Renal cortical epithelial cell (primary cell): ENCODE data around the gene FARP1. TPM values are rescaled to one million over a fixed set of nuclear protein-coding genes. Genes with fewer than 3 reads are reported as not detected.

Experiments used
- DNase-seq: peaks from one replicate; pipeline ENCODE4 v3.0.0-alpha.2; 2011; ENCODE audit warnings: low read depth
- total RNA-seq: library from RNA; depleted of rRNA; stranded (reverse); fragments of >200 nt; gene quantifications from 2 replicates; pipeline ENCODE4 v1.2.3, GENCODE V29; 2014

Gene FARP1
- total RNA-seq, 1 donor from 2014 or later, result 261 TPM

GRCh38 chr13:98175043-98175442, 32.1 kb downstream of the FARP1 start:
- DNase-seq, result peak; percentile 72

- peak; percentile 92 for DNase-seq
Measured at GRCh38 chr13:98175823-98176222, 32.9 kb downstream of the FARP1 start.

GRCh38 chr13:98176777-98177608, 34.1 kb downstream of the FARP1 start, which contains the start of gene RNF113B:
RNF113B (minus strand) TSS chr13:98177269; CDS start chr13:98177236, 33 bp downstream.
- DNase-seq, result no peak

- DNase-seq, result peak; percentile 70
Measured at GRCh38 chr13:98180092-98180491, 37.2 kb downstream of the FARP1 start.

- DNase-seq, result no peak
Measured at GRCh38 chr13:98181111-98181815, 38.4 kb downstream of the FARP1 start.

GRCh38 chr13:98182153-98182552, 39.3 kb downstream of the FARP1 start:
- DNase-seq, result no peak

DNA sequence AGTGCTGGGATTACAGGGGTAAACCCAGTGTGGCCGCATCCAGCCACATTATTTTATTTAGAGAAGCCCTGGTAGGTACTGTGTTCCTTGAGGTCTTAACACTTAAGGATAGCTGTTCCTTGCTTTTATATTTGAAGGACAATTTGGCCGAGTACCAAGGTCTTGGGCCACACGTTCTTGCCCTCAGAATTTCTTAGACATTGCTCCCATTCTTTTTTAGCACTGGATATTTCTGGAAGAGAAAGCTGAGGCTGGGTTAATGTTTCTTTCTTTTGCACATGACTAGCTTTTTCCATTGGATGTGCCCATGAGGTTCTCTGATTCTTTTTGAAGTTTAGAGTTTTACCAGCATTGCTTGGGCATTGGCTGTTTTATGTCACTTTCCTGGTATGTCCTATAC, 39.7 kb downstream of the FARP1 start:
- DNase-seq, result peak; percentile 94

DNA sequence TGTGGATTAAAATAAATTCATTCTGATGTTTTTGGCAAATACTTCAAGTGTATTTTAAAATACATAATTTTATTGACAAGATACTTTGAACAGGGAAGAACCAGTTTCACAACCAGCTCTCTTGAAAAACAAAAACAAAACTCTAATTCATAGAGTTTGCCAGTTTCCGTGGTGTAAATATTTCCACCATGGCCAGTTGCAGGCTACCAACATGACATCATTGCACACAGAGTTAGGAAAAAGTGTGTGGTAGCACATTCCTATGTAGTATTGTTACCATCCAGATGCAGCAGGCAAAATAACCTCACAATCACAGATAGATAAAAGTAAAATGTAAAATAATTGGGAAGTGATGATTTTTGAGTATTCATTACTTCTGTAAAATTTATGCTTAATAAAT, 41.9 kb downstream of the FARP1 start:
- peak; percentile 62 for DNase-seq

- no peak for DNase-seq
Measured at GRCh38 chr13:98187155-98187964, 44.5 kb downstream of the FARP1 start.

GRCh38 chr13:98187965-98188261, 45.0 kb downstream of the FARP1 start:
- DNase-seq, result peak; percentile 54

DNA sequence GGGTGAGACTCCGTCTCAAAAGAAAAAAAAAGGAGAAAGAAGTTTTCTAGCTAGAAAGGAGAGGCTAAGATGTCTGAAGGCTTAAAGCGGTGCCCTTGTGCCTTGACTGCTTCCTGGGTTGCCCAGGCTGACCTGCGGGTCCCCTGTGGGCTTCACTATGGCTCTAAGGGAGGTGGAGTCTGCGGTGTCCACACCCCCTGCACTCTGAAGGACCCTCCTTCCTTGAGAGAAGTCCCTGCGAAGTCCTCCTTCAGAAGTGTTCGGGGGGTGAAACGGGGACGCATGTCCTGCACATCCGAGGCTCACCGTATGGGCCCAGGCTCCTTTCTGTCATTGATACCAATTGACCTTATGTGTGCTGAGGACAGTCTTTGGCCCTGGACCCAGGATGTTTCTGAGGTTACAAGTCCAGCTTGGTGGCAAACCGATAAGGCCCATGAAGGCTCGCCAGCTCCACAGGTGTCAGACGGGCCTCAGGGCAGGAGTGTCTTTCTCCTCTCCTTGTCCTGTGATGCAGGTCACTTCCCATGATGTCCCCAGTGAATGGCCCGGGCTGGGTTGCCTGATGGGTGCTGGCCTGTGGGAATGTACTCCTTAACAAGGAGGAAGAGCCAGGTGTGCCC, 45.8 kb downstream of the FARP1 start:
- DNase-seq, result no peak

DNA sequence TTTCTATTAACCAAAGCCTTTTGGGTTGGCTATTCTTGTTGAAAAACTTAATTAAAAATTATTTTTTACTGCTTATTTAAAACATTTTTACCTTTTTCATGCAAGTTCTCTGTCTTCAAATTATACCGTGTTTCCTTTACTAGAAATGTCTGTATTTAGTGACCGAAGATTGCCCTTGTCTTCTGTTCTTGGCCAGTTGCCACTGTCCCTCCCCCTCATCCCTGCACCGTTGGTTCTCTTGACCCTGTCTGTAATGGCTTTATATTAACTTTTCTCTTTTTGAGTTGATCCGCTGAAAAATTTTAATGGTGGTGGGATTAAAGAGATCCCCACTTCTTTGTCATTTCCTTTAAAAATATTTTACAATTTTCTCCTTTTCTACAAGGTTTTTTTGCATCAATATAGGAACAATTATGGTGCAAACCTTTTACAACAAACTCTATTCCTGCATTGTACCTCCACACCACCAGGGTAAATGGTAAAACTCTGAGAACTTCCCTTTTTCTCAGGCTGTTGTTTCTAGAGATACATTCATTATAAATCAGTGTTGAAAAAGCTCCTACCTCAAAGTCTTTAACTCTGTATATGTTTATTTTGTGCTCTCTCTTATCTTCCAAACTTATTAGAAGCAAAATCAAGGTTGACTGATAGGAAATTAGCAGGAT, 47.1 kb downstream of the FARP1 start:
- no peak for DNase-seq

DNA sequence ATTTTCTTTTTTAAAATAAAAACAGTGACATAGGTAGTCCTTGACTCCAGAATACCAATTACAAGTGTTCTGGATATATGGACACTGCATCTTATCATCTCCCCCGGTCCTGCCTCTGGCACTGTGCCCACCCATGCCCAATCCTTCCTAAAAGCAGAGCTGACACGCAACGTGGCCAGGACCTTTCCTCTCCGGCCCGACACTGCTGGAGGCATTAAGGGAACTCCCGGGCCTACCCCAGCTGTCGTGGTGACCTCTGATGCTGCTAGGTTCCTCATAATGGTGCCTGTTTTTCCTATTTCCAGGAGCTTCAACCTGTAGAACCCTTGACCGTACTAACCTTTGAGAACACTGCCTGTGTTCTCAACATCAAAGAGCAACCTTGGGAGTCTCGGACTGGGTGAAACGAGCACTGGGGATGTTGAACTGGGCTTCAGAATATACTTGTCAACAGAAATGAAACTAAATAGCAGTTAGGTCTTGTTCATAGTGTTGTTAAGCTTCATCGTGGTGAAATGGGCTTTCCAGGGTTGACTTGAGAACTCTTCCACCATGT, 48.1 kb downstream of the FARP1 start:
- DNase-seq, result no peak

GRCh38 chr13:98192008-98192407, 49.1 kb downstream of the FARP1 start:
- no peak for DNase-seq

- no peak for DNase-seq
Measured at GRCh38 chr13:98195054-98195791, 52.3 kb downstream of the FARP1 start.

DNA sequence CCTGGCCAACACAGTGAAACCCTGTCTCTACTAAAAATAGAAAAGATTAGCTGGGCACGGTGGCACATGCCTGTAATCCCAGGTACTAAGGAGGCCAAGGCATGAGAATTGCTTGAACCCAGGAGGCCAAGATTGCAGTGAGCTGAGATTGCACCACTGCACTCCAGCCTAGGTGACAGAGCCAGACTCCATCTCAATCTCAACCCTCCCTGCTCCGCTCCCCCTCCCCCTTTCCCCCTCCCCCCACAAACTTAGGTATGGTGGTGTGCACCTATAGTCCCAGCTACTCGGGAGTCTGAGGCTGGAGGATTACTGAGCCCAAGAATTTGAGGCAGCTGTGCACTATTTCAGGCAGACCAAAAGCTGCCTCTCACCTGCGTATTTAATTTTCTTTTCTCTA, 55.8 kb downstream of the FARP1 start:
- DNase-seq, result no peak

DNA sequence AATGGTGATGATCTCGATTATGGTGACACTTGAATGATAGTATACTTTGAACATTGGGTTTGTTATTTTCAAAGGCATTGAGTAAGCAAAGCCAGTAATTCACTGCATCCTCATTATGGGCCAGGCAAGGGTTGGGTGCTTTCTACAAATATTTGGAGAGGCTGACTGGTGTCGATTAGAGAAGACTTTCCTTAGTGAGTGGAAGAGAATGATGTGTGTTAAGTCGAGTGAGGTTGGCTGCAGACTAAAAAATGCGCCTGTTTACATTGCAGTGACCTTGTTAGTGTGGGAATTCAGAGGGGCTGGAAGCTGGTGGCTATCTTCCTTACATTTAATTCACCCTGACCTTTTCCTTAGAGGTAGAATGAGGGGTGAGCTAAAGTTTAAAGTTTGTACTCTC, 56.6 kb downstream of the FARP1 start:
- no peak for DNase-seq

- no peak for DNase-seq
Measured at GRCh38 chr13:98200211-98200878, 57.5 kb downstream of the FARP1 start.

DNA sequence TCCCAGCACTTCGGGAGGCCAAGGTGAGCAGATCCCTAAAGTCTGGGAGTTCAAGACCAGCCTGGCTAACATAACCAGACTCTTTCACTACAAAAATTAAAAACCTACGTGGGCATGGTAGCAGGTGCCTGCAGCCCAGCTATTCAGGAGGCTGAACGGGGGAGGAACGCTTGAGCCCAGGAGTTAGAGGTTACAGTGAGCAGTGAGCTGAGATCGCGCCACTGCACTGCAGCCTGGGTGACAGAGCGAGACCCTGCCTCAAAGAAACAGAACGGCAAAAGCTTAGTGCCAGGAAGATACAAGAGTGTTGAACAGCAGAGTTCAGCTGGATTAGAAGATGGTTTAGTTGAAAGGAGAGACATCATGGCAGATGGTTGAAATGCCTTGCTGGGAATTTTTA, 58.3 kb downstream of the FARP1 start:
- DNase-seq, result no peak

DNA sequence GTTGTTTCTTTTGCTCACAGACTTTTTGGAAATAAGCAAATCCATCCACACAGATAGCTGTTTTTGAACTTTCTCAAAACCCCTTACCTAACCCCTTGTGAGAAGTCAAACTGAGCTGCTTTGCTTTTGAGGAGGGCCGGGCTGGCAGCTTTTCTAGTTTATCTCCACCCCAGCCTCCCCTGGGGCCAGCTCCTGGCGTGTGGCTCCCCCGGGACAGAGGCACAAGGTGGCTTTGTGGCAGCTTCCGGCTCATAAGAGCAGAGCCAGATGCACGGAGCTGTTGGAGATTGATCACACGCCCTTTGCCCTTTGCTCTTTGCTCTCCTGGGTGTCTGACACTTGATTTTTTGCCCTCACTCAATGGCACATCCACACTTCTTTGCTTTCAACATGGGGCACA, 59.1 kb downstream of the FARP1 start:
- no peak for DNase-seq
